HuH-7 (cell line): Measurements from ENCODE around the gene PEX10.

Experiments used
- DNase-seq: peaks from one replicate; pipeline ENCODE4 v3.0.0; 2011; ENCODE audit warnings: low spot score

PEX10 gene

GRCh38 chr1:2386636-2387611, 25.4 kb downstream of the PEX10 start:
- DNase-seq: no peak

GRCh38 chr1:2385606-2386280, 26.6 kb downstream of the PEX10 start:
- DNase-seq: no peak

GRCh38 chr1:2384941-2385481, 27.4 kb downstream of the PEX10 start:
- DNase-seq: peak; percentile 55

- no peak for DNase-seq
Observed at GRCh38 chr1:2384130-2384860, 28.1 kb downstream of the PEX10 start.

- no peak for DNase-seq
Observed at GRCh38 chr1:2383576-2383975, 28.8 kb downstream of the PEX10 start.

- DNase-seq: peak; percentile 91
Observed at GRCh38 chr1:2382621-2383361, 29.6 kb downstream of the PEX10 start.

GRCh38 chr1:2381741-2382620, 30.4 kb downstream of the PEX10 start:
- DNase-seq: peak; percentile 99

- no peak for DNase-seq
Observed at GRCh38 chr1:2380816-2381591, 31.4 kb downstream of the PEX10 start.

- no peak for DNase-seq
Observed at GRCh38 chr1:2379733-2380404, 32.5 kb downstream of the PEX10 start.

- DNase-seq: no peak
Observed at GRCh38 chr1:2378956-2379732, 33.2 kb downstream of the PEX10 start.

- DNase-seq: no peak
Observed at GRCh38 chr1:2378441-2378851, 33.9 kb downstream of the PEX10 start.

GRCh38 chr1:2377751-2378440, 34.5 kb downstream of the PEX10 start:
- no peak for DNase-seq

- DNase-seq: no peak
Observed at GRCh38 chr1:2376931-2377672, 35.3 kb downstream of the PEX10 start.

- no peak for DNase-seq
Observed at GRCh38 chr1:2376261-2376741, 36.1 kb downstream of the PEX10 start.

GRCh38 chr1:2375923-2376260, 36.5 kb downstream of the PEX10 start:
- DNase-seq: no peak

GRCh38 chr1:2375246-2375922, 37.0 kb downstream of the PEX10 start:
- DNase-seq: no peak
